H4 (cell line): ENCODE data around the gene POU2AF1. TPM values are rescaled to one million over a fixed set of nuclear protein-coding genes. Genes with fewer than 3 reads are reported as not detected.

Experiments used
- DNase-seq: peaks from one replicate; pipeline ENCODE4 v3.0.0-alpha.2; 2015; ENCODE audit warnings: low spot score
- total RNA-seq: library from RNA; depleted of rRNA; stranded (reverse); fragments of >200 nt; shearing (Covaris generic); gene quantifications from 2 replicates; pipeline ENCODE4 v1.2.3, GENCODE V29; 2014

The POU2AF1 gene
- total RNA-seq, 1 experiment from 2014 or later: not detected

DNA sequence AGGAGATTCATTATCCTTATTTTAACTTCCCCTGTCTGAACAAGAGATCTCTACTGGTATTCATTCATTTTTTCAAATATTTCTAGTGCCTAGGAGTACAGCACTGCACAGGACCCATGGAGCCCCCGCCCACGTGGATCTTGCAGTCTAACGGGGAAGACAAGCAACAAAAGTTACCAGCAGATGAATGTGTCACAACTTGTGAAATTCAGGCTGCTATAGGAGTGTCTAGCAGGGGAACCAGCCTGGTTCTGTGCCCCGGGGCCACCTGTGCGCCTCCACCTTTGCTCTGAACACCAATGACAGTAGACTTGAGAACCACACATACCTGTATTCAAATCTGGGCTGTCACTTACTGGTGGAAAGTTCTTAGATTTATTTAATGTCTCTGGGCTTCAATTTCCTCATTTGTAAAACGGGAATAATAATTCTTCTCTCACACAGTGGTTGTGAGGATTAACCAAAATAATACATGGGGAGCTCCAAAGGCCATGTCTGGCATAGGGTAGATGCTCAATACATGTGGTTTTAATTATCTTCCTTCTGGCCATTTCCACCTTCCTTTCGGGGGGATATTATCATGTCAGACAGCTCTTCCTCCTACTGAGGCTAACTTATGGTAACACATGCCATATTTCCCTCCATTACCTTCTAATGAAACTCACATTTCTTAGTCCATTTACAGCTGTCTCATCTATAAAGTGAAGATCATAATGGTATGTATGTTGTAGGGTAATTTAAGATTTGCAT, 17.8 kb downstream of the POU2AF1 start:
- DNase-seq: no peak

DNA sequence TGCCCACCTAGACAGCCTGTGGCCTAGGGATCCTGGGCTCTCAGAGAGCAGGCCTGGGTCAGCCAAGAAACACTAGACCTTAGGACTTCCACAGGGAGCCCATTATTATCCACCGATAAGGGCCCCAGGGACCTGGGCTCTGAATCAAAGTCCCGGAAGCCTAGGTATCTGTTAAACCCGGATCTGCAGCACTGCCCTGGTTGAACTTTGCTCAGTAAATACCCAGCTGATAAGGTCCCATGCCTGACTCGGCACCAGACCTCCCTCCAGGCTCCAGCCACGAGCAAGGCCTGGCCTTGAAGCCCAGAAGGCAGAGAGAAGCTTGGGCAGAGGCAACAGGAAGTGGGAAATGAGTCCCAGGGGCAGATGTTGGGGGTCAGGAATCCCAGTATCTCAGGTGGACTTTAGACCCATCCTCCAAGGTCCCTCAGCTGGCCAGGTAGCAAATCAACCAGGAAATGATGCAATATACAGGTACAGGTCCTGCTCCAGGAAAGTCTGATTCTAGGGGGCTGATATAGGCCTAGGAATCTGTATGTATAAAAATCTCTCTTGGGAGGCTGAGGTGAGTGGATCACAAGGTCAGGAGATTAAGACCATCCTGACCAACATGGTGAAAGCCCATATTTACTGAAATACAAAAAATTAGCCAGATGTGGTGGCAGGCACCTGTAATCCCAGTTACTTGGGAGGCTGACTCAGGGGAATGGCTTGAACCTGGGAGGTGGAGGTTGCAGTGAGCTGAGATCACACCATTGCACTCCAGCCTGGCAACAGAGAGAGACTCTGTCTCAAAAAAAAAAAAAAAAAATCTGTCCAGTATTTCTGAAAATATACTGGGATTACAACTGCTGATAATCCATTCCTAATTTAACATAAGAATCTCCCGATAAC, 18.7 kb downstream of the POU2AF1 start:
- no peak for DNase-seq

GRCh38 chr11:111359223-111360149, 19.6 kb downstream of the POU2AF1 start:
- no peak for DNase-seq

DNA sequence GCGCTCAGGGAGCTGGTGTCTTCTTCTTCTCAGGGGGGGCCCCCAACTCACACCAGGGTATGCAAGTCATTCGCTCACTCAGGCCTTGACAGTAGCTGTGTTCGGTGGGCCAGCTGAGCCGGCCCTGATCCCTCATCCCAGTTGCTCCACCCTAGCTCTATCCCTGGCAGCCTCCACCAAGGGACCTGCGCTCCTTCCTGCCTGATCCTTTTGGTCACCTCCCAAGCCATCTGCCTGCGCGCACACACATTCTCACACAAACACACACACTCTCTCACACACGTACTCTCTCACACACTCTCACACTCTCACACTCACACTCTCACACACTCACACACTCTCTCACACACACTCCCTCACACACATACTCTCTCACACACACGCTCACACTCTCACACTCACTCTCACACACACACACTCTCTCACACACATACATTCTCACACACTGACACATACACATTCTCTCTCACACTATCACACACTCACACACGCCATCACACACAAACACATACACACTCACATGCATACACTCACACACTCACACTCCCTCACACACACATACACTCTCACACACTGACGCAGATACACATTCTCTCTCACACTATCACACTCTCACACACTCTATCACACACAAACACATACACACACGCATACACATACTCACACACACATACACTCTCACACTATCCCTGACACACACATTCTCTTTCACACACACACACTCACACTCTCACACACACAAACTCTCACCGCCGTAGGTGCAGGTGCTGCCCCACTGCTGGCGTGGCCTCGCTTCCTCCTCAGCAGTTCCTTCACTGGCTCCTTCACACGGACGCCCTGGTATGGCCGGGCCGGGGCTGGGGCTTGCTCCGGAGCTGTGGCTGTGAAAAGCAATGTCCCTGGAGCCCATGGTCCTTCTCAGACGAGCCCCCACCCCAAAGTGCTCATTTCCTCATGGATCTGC, 20.8 kb downstream of the POU2AF1 start:
- no peak for DNase-seq

GRCh38 chr11:111357150-111358037, 21.7 kb downstream of the POU2AF1 start:
- DNase-seq: no peak

- no peak for DNase-seq
These were observed 22.4 kb downstream of the POU2AF1 start for GRCh38 chr11:111356660-111357048.

- DNase-seq: no peak
These were observed 23.0 kb downstream of the POU2AF1 start for GRCh38 chr11:111355956-111356659.

DNA sequence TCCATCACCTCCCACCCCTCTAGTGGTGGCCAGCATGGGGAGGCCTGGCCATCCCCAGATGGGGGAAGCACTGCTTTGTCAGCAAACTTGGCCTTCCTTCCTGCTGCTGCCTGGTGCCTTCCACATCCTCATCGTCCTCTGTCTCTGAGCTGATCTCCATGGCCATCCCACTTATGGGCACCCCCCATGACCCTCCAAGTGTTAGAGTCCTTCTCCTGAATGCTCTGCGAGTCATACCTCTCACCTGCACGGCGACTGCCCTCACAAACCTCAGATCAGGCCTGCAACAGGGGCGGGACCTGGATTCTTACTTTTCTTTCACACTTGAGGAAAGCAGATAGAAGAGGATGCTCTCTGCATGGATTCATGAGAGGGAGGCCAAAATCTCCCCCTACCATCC, 24.0 kb downstream of the POU2AF1 start:
- DNase-seq: no peak

GRCh38 chr11:111354601-111354891, 24.5 kb downstream of the POU2AF1 start:
- no peak for DNase-seq

GRCh38 chr11:111353776-111354600, 25.1 kb downstream of the POU2AF1 start:
- no peak for DNase-seq

- no peak for DNase-seq
These were observed 26.0 kb downstream of the POU2AF1 start for GRCh38 chr11:111352935-111353710.

DNA sequence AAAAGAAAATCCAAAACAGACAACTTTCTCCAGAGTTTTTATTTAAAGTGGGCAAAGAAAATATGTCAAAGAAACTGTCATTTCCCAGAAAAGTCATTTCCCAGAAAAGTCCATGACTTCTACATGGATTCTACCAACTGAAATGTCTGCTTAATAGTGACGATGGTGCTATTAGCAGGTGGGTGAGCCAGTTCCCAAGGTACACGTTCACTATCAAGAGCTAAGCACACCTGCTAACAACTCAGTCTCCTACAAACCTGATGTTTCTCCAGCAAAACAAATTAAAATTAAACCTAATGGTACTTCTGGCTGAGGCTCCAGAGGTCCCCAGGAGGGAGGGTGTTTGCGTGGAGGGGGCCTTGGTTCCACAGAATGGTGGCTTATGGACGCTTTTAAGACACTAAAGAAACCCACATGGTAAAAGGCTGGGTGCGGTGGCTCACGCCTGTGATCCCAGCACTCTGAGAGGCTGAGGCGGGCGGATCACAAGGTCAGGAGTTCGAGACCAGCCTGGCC, 26.8 kb downstream of the POU2AF1 start:
- no peak for DNase-seq

GRCh38 chr11:111351374-111352055, 27.6 kb downstream of the POU2AF1 start:
- DNase-seq: no peak

GRCh38 chr11:111350811-111351210, 28.3 kb downstream of the POU2AF1 start:
- no peak for DNase-seq

DNA sequence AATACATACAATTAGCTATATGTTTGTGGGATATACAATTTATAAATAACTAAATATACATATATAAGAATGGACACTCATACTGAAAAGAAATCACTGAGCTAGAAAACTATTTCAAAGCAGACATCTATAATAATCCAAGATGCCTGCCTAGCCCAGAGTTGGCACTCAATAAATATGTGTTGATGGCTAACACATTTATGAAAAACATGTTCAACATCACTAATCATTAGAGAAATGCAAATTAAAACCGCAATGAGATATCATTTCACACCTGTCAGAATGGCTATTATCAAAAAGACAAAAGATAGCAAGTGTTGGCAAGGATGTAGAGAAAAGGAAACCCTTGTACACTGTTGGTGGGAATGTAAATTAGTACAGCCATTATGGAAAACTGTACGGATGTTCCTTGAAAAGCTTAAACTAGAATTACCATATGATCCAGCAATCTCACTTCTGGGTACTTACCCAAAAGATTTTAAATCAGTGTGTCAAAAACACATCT, 29.8 kb downstream of the POU2AF1 start:
- no peak for DNase-seq

DNA sequence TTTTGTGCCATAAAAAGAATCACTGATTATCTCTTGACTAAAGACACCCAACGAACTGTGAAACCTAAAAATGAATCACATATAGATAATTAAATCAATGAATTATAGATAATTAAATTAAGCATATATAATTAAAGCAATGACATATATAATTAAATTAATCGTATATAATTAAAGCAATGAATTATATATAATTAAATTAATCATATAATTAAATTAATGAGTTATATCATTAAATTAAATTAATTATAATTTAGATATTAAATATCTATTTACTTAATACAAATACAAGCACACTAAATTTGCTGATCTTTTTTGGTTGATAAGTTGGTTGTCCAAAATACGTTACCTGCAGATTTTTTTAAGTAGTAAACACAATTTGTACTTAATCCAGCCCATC, 30.9 kb downstream of the POU2AF1 start:
- DNase-seq: no peak

GRCh38 chr11:111347723-111348115, 31.4 kb downstream of the POU2AF1 start:
- no peak for DNase-seq
